ENCODE measurements around the gene FAM90A1.
"Not testable (repeated sequence)": the region's sequence is repeated elsewhere in the genome, so short reads cannot be mapped to it uniquely, and the experiment has no call there.

The FAM90A1 gene

GRCh38 chr12:8226355-8226754 is 1.1 kb downstream of the FAM90A1 start:
- Histone ChIP-seq H3K4me3 (ENCODE audit: low read depth, low read length) (no peak overlapping the region), H3K27me3 (no peaks in the 10 kb centered on the region), H3K9me3 (no peaks in the 10 kb centered on the region), H3K36me3 (no peaks in the 10 kb centered on the region), H3K4me1 (no peaks in the 10 kb centered on the region)
- DNase-seq: no peak
- TF ChIP-seq CTCF (IDR thresholded peaks at IDR 0.05; ENCODE audit: low read depth, low read length): no peak

GRCh38 chr12:8224782-8225181 is 2.6 kb downstream of the FAM90A1 start:
- not testable (repeated sequence) for H3K36me3 ChIP-seq; DNase-seq; H3K4me1 ChIP-seq; H3K9me3 ChIP-seq; H3K27me3 ChIP-seq; H3K4me3 ChIP-seq (ENCODE audit: low read depth, low read length)

GRCh38 chr12:8223646-8224045 is 3.8 kb downstream of the FAM90A1 start:
- DNase-seq; H3K9me3 ChIP-seq; H3K4me3 ChIP-seq (ENCODE audit: low read depth, low read length); H3K4me1 ChIP-seq; H3K27me3 ChIP-seq; H3K36me3 ChIP-seq: not testable (repeated sequence)

GRCh38 chr12:8222303-8222702 is 5.1 kb downstream of the FAM90A1 start:
- not testable (repeated sequence) for H3K4me3 ChIP-seq (ENCODE audit: low read depth, low read length); H3K36me3 ChIP-seq; H3K4me1 ChIP-seq; DNase-seq; H3K27me3 ChIP-seq; H3K9me3 ChIP-seq

GRCh38 chr12:8221844-8222243 is 5.6 kb downstream of the FAM90A1 start:
- not testable (repeated sequence) for DNase-seq; H3K4me3 ChIP-seq (ENCODE audit: low read depth, low read length); H3K9me3 ChIP-seq; H3K4me1 ChIP-seq; H3K36me3 ChIP-seq; H3K27me3 ChIP-seq

- DNase-seq: peak; percentile 48
- not testable (repeated sequence) for H3K36me3 ChIP-seq; H3K27me3 ChIP-seq; H3K4me1 ChIP-seq; H3K4me3 ChIP-seq (ENCODE audit: low read depth, low read length); H3K9me3 ChIP-seq
Observed at GRCh38 chr12:8221375-8221774, 6.0 kb downstream of the FAM90A1 start.

GRCh38 chr12:8218711-8219382 is 8.6 kb downstream of the FAM90A1 start:
- not testable (repeated sequence) for H3K27me3 ChIP-seq; H3K36me3 ChIP-seq; H3K4me1 ChIP-seq; H3K9me3 ChIP-seq; DNase-seq; H3K4me3 ChIP-seq (ENCODE audit: low read depth, low read length)

GRCh38 chr12:8197685-8198308 is 29.6 kb downstream of the FAM90A1 start:
- H3K4me3 ChIP-seq (ENCODE audit: low read depth, low read length); H3K27me3 ChIP-seq; H3K4me1 ChIP-seq; H3K9me3 ChIP-seq; DNase-seq; H3K36me3 ChIP-seq: not testable (repeated sequence)

GRCh38 chr12:8188088-8188487 is 39.3 kb downstream of the FAM90A1 start:
- H3K36me3 ChIP-seq; H3K9me3 ChIP-seq; DNase-seq; H3K4me3 ChIP-seq (ENCODE audit: low read depth, low read length); H3K27me3 ChIP-seq; H3K4me1 ChIP-seq: not testable (repeated sequence)

- H3K4me3 ChIP-seq (ENCODE audit: low read depth, low read length); H3K36me3 ChIP-seq; H3K4me1 ChIP-seq; H3K9me3 ChIP-seq; H3K27me3 ChIP-seq; DNase-seq: not testable (repeated sequence)
Observed at GRCh38 chr12:8184206-8184605, 43.2 kb downstream of the FAM90A1 start.

- not testable (repeated sequence) for H3K27me3 ChIP-seq; H3K36me3 ChIP-seq; H3K4me3 ChIP-seq (ENCODE audit: low read depth, low read length); H3K4me1 ChIP-seq; H3K9me3 ChIP-seq; DNase-seq
Observed at GRCh38 chr12:8183346-8183745, 44.1 kb downstream of the FAM90A1 start.

GRCh38 chr12:8182923-8183322 is 44.5 kb downstream of the FAM90A1 start:
- not testable (repeated sequence) for H3K27me3 ChIP-seq; H3K9me3 ChIP-seq; H3K4me3 ChIP-seq (ENCODE audit: low read depth, low read length); H3K36me3 ChIP-seq; H3K4me1 ChIP-seq; DNase-seq

- H3K36me3 ChIP-seq; H3K4me1 ChIP-seq; DNase-seq; H3K9me3 ChIP-seq; H3K4me3 ChIP-seq (ENCODE audit: low read depth, low read length); H3K27me3 ChIP-seq: not testable (repeated sequence)
Observed at GRCh38 chr12:8181271-8181670, 46.1 kb downstream of the FAM90A1 start.

All from BE2C (cell line).